ENCODE data around the gene DSCAM.

Gene DSCAM

DNA sequence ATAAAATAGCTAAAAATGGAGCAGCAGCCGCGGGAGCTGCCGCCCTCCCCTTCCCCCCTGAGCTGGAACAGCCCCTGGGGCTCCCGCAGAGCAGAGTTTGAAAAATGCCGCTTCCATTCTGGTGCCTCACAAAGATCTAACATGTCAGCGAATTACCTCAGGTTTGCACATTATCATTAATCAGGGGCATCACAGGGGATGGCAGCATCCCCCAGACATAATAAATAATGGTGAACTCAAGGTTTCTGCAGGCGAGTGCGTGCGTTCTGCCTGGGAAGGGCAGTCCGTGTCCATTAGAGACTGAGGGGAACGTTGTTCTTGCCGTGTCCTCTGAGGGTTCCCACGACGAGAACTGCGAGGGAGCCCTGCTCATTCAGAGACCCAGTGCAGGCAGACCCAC lies 372.4 kb downstream of the DSCAM start:
- no peak overlapping the region for H3K4me3 ChIP-seq (ENCODE audit: low read depth, low read length)
- TF ChIP-seq, protein P1, sequence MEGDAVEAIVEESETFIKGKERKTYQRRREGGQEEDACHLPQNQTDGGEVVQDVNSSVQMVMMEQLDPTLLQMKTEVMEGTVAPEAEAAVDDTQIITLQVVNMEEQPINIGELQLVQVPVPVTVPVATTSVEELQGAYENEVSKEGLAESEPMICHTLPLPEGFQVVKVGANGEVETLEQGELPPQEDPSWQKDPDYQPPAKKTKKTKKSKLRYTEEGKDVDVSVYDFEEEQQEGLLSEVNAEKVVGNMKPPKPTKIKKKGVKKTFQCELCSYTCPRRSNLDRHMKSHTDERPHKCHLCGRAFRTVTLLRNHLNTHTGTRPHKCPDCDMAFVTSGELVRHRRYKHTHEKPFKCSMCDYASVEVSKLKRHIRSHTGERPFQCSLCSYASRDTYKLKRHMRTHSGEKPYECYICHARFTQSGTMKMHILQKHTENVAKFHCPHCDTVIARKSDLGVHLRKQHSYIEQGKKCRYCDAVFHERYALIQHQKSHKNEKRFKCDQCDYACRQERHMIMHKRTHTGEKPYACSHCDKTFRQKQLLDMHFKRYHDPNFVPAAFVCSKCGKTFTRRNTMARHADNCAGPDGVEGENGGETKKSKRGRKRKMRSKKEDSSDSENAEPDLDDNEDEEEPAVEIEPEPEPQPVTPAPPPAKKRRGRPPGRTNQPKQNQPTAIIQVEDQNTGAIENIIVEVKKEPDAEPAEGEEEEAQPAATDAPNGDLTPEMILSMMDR (IDR thresholded peaks at IDR 0.05; ENCODE audit: low read depth, low read length) = no peak

DNA sequence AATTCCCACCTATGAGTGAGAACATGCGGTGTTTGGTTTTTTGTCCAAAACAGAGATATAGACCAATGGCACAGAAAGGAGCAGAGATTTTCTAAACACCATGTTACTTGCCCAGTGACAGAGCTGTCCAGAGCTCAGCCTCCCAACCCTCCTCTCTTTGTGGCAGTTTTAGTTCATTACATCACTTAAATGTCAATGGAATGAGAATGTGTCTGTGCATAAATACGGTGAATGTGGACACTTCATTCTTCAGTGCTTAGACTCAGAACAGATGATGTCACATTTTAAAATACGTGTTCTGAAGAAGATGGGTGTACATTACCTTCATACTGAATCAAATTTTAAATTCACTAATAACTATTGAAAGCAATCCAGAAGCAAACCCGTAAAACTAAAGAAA lies 374.9 kb downstream of the DSCAM start:
- TF ChIP-seq, protein P1 (IDR thresholded peaks at IDR 0.05; ENCODE audit: low read depth, low read length) = no peak
- H3K4me3 ChIP-seq (ENCODE audit: low read depth, low read length) = no peak overlapping the region

DNA sequence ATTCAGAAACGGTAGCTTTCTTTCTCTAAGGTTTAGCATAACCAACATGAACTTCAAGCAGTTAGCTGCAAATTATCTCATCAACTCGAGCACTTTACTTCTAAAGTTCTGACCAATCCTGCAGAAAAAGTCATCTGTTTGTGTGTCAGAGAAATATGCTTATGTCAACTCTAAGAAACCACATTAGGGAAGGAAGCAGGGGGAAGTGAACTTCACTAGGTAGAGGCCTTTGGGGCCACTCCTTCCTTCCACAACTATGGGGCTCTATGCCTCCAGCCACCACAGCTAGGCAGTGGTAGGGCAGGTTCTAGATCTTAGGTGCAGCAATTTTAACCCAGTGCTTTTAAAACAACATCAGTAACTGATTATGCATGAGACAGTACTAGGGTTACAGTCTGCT lies 375.9 kb downstream of the DSCAM start:
- TF ChIP-seq, protein P1 (IDR thresholded peaks at IDR 0.05; ENCODE audit: low read depth, low read length) = no peak
- no peak overlapping the region for H3K4me3 ChIP-seq (ENCODE audit: low read depth, low read length)

DNA sequence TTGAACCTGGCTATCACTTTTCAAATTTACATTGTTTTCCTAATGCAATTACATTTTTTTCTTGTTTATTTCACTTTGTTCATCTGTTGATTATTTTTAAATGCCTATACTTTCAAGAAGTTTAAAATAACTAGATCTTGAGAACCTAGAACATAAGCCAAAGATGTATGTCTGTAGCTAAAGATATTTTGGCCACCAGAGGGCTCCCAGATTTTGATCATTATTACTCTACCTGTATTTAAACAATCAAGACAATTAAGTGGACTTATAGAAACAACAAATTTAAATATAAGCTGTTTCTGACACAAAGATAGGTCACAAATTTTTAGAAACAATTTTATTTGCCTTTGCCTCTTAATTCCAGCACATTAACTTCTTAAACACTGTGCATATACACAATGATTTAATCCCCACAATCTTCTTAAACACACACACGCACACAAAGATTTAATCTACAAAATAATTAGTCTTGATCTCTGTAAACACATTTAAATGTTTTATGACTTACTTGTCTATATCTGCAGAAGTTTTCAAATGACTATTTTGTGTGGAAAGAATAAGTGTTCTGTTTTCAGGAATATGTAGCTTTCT lies 380.0 kb downstream of the DSCAM start:
- no peak overlapping the region for H3K4me3 ChIP-seq (ENCODE audit: low read depth, low read length)
- TF ChIP-seq, protein P1 (IDR thresholded peaks at IDR 0.05; ENCODE audit: low read depth, low read length) = no peak

DNA sequence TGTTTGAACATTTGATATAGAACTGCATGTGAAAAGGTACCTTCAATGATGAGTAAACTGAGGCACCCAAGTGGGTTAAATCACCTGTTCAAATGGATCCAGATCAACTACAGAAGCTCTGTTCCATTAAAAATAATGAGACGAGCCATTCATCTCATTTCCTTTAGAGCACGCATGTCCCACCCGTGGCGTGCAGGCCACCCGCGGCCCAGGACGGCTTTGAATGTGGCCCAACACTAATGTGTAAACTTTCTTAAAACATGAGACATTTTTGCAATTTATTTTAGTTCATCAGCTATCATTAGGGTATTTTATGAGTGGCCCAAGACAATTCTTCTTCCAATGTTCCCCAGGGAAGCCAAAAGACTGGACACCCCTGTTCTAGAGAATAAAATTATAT lies 381.6 kb downstream of the DSCAM start:
- H3K4me3 ChIP-seq (ENCODE audit: low read depth, low read length) = no peak overlapping the region
- TF ChIP-seq, protein P1 (IDR thresholded peaks at IDR 0.05; ENCODE audit: low read depth, low read length) = no peak

DNA sequence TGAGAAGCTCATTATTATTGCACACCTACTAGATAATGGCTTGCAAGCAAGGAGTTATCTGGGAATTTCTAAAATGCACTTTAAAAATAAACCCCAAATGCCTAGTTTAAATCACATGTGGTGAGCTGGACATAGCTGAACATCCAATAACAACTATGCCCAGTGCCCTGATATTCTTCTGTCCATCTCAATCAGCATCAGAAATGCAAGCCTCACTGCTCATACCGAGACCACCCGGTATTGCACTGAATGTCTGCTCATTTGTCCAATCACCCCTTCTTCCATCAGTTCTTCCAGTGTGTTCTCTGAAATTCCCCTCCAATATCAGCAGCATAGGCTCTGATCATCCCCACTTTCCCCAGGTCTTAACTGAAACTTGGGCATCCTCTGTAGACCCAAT lies 383.8 kb downstream of the DSCAM start:
- H3K4me3 ChIP-seq (ENCODE audit: low read depth, low read length) = no peak overlapping the region
- TF ChIP-seq, protein P1 (IDR thresholded peaks at IDR 0.05; ENCODE audit: low read depth, low read length) = no peak

DNA sequence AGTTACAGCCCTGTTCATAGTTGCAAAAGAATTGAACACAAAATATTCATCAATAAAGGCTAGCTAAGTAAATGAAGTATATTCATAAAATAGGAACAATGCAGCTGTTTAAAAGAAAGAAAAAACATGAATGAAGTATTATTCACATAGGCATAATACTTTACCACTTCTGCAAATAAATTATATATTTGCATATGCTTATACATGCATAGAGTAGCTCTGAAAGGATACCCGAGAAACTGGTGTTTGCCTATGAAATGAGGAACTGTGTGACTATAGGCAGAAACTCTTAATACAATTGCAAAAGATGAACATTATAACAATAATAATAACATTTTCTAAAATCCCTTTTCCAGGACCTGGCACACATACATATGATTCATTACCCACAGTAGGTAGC lies 385.9 kb downstream of the DSCAM start:
- TF ChIP-seq, protein P1 (IDR thresholded peaks at IDR 0.05; ENCODE audit: low read depth, low read length) = no peak
- H3K4me3 ChIP-seq (ENCODE audit: low read depth, low read length) = no peak overlapping the region

Data from WI38 (cell line).